Measurements from ENCODE around the gene SLC25A27. TPM values are rescaled to one million over a fixed set of nuclear protein-coding genes. Genes with fewer than 3 reads are reported as not detected.

Gene SLC25A27
- total and polyA plus RNA-seq, 5 donors from 2014 or later: 0.15 to 0.54 TPM; not detected in 3

GRCh38 chr6:46626976-46627375, 25.8 kb upstream of the SLC25A27 start:
- Histone ChIP-seq H3K4me3 (ENCODE audit: low read depth, low read length) (no peak overlapping the region), H3K27ac (ENCODE audit: insufficient read depth, low read length, poor library complexity, severe bottlenecking) (no peak overlapping the region), H3K9me3 (ENCODE audit: control insufficient read depth in 2 of 2, low read length in 2 of 2) (no peaks in the 10 kb centered on the region), H3K4me1 (ENCODE audit: control insufficient read depth, insufficient read depth, low read length, poor library complexity, severe bottlenecking) (no peaks in the 10 kb centered on the region), H3K27me3 (ENCODE audit: control insufficient read depth, insufficient read depth, low read length) (no peaks in the 10 kb centered on the region), H3K36me3 (ENCODE audit: control insufficient read depth, insufficient read depth, low read length) (no peaks in the 10 kb centered on the region)
- H3K4me3 Mint-ChIP-seq: no peak overlapping the region
- H3K36me3 Mint-ChIP-seq: no peaks in the 10 kb centered on the region
- no peak overlapping the region for H3K27ac Mint-ChIP-seq
- peaks cover 0 to 8% (median 3%) of the 10 kb centered on the region in 4 donors for H3K4me1 Mint-ChIP-seq
- H3K9me3 Mint-ChIP-seq: peaks cover 0 to 2% (median 0%) of the 10 kb centered on the region in 7 donors
- peaks cover 6% of the 10 kb centered on the region for H3K27me3 Mint-ChIP-seq
- ATAC-seq (ENCODE audit: low read depth in 2 of 2): no peak
- no peak for DNase-seq

DNA sequence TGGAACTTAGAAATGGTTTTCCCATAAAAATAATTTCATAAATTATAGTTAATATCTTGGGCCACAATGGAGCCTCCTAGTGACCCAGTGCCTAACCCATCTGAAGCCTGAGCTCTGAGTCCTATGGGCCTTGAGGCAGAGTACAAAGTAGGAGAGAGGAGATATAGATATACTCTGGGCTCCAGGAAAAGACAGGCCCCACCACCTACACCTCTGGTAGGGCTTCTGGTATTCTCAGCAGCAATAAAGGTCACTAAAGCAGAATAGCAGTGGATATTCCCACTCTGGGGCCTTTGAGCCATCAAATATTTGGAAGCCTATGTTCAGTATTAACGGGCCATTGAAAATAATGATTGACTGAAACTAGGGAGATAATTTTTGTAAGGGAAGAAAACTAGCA, 24.3 kb upstream of the SLC25A27 start:
- no peak overlapping the region for H3K27ac Mint-ChIP-seq
- H3K4me1 Mint-ChIP-seq: peaks cover 0 to 8% (median 3%) of the 10 kb centered on the region in 4 donors
- ATAC-seq (ENCODE audit: low read depth in 2 of 2) (no peak), DNase-seq (no peak)
- peaks cover 6% of the 10 kb centered on the region for H3K27me3 Mint-ChIP-seq
- Histone ChIP-seq H3K27me3 (ENCODE audit: control insufficient read depth, insufficient read depth, low read length) (no peaks in the 10 kb centered on the region), H3K4me3 (ENCODE audit: low read depth, low read length) (no peak overlapping the region), H3K27ac (ENCODE audit: insufficient read depth, low read length, poor library complexity, severe bottlenecking) (no peak overlapping the region), H3K36me3 (ENCODE audit: control insufficient read depth, insufficient read depth, low read length) (no peaks in the 10 kb centered on the region), H3K9me3 (ENCODE audit: control insufficient read depth in 2 of 2, low read length in 2 of 2) (no peaks in the 10 kb centered on the region), H3K4me1 (ENCODE audit: control insufficient read depth, insufficient read depth, low read length, poor library complexity, severe bottlenecking) (no peaks in the 10 kb centered on the region)
- no peaks in the 10 kb centered on the region for H3K36me3 Mint-ChIP-seq
- H3K9me3 Mint-ChIP-seq: peaks cover 0 to 2% (median 0%) of the 10 kb centered on the region in 7 donors
- no peak overlapping the region for H3K4me3 Mint-ChIP-seq

GRCh38 chr6:46628976-46629375, 23.8 kb upstream of the SLC25A27 start:
- Mint-ChIP-seq H3K4me1 (peaks cover 0 to 8% (median 3%) of the 10 kb centered on the region in 4 donors), H3K27ac (no peak overlapping the region), H3K4me3 (no peak overlapping the region), H3K36me3 (no peaks in the 10 kb centered on the region), H3K9me3 (peaks cover 0 to 2% (median 0%) of the 10 kb centered on the region in 7 donors), H3K27me3 (peaks cover 6% of the 10 kb centered on the region)
- Histone ChIP-seq H3K27me3 (ENCODE audit: control insufficient read depth, insufficient read depth, low read length) (no peaks in the 10 kb centered on the region), H3K9me3 (ENCODE audit: control insufficient read depth in 2 of 2, low read length in 2 of 2) (no peaks in the 10 kb centered on the region), H3K36me3 (ENCODE audit: control insufficient read depth, insufficient read depth, low read length) (no peaks in the 10 kb centered on the region), H3K4me3 (ENCODE audit: low read depth, low read length) (no peak overlapping the region), H3K4me1 (ENCODE audit: control insufficient read depth, insufficient read depth, low read length, poor library complexity, severe bottlenecking) (no peaks in the 10 kb centered on the region), H3K27ac (ENCODE audit: insufficient read depth, low read length, poor library complexity, severe bottlenecking) (no peak overlapping the region)
- ATAC-seq (ENCODE audit: low read depth in 2 of 2): no peak
- no peak for DNase-seq

DNA sequence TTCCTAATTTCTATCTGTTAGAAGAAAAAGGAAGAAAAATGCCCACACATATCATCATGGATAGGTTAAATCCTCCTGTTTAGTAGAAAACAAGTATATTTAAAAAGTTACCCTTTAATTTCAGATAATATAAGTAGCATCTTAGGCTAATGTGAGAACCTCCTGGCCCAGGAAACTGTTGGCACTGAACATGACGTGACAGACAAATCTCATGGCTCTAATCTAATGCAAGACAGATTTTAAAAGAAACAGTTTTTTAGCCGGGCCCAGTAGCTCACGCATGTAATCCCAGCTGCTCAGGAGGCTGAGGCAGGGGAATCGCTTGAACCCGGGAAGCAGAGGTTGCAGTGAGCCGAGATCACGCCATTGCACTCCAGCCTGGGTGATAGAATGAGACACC, 23.1 kb upstream of the SLC25A27 start:
- H3K4me1 ChIP-seq (ENCODE audit: control insufficient read depth, insufficient read depth, low read length, poor library complexity, severe bottlenecking): no peaks in the 10 kb centered on the region
- no peak for ATAC-seq (ENCODE audit: low read depth in 2 of 2)
- no peak overlapping the region for H3K4me3 ChIP-seq (ENCODE audit: low read depth, low read length)
- no peak overlapping the region for H3K27ac ChIP-seq (ENCODE audit: insufficient read depth, low read length, poor library complexity, severe bottlenecking)
- Mint-ChIP-seq H3K27ac (no peak overlapping the region), H3K4me3 (no peak overlapping the region), H3K9me3 (peaks cover 0 to 2% (median 0%) of the 10 kb centered on the region in 7 donors), H3K27me3 (peaks cover 6% of the 10 kb centered on the region), H3K4me1 (peaks cover 0 to 8% (median 3%) of the 10 kb centered on the region in 4 donors), H3K36me3 (no peaks in the 10 kb centered on the region)
- no peaks in the 10 kb centered on the region for H3K36me3 ChIP-seq (ENCODE audit: control insufficient read depth, insufficient read depth, low read length)
- no peaks in the 10 kb centered on the region for H3K9me3 ChIP-seq (ENCODE audit: control insufficient read depth in 2 of 2, low read length in 2 of 2)
- no peak for DNase-seq
- H3K27me3 ChIP-seq (ENCODE audit: control insufficient read depth, insufficient read depth, low read length): no peaks in the 10 kb centered on the region

DNA sequence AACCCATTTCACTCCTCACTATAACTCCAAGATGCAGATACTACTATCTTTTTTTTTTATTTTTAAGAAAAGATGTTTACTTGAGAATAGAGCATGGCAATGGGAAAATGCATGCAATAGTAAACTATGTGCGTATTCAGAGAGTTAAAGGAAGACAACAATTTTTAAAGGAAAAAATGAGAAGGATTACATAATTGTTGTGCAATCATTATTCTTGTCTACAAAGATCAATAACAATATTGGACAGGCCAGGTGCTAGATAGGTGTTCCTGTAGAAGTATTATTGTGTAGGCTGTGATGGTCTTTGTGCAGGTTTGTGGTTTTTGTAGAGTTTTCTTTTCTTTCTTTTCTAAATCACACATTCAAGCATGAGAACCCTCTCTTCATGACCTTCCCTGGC, 20.7 kb upstream of the SLC25A27 start:
- Mint-ChIP-seq H3K27me3 (peaks cover 6% of the 10 kb centered on the region), H3K4me1 (no peaks in the 10 kb centered on the region), H3K4me3 (no peak overlapping the region), H3K27ac (no peak overlapping the region), H3K36me3 (no peaks in the 10 kb centered on the region), H3K9me3 (no peaks in the 10 kb centered on the region)
- H3K27ac ChIP-seq (ENCODE audit: insufficient read depth, low read length, poor library complexity, severe bottlenecking): no peak overlapping the region
- no peaks in the 10 kb centered on the region for H3K27me3 ChIP-seq (ENCODE audit: control insufficient read depth, insufficient read depth, low read length)
- ATAC-seq (ENCODE audit: low read depth in 2 of 2) (no peak), DNase-seq (no peak)
- H3K4me3 ChIP-seq (ENCODE audit: low read depth, low read length): no peak overlapping the region
- no peaks in the 10 kb centered on the region for H3K36me3 ChIP-seq (ENCODE audit: control insufficient read depth, insufficient read depth, low read length)
- no peaks in the 10 kb centered on the region for H3K9me3 ChIP-seq (ENCODE audit: control insufficient read depth in 2 of 2, low read length in 2 of 2)
- H3K4me1 ChIP-seq (ENCODE audit: control insufficient read depth, insufficient read depth, low read length, poor library complexity, severe bottlenecking): no peaks in the 10 kb centered on the region

DNA sequence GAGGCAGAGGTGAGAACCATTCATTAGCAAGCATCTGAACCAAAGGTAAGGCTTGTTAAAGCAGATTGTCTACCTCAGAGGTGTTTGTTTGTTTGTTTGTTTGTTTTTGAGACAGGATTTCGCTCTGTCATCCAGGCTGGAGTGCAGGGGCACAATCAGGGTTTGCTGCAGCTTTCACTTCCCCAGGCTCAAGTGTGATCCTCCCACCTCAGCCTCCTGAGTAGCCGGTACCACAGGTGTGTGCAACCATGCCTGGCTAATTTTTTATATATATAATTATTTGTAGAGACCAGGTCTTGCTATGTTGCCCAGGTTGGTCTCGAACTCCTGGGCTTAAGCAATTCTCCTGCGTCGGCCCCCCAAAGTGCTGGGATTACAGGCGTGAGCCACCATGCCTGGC, 17.3 kb upstream of the SLC25A27 start:
- no peak overlapping the region for H3K27ac ChIP-seq (ENCODE audit: insufficient read depth, low read length, poor library complexity, severe bottlenecking)

DNA sequence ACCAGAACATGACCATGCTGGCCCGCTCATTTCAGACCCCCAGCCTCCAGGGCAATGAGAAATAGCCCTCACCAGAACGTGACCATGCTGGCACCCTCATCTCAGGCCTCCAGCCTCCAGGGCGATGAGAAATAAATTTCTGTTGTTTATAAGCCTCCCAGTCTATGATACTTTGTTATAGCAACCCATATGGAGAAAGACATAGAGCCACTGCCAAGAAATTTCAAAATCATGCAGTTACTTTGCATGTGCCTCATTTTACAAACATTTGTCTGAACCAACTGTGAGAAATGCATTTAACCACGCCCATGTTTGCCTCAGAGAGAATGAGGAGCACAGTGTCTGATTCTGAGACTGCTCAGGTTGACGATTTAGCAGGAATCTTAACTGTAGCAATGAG, 15.6 kb upstream of the SLC25A27 start:
- Histone ChIP-seq H3K27me3 (ENCODE audit: control insufficient read depth, insufficient read depth, low read length) (no peaks in the 10 kb centered on the region), H3K4me1 (ENCODE audit: control insufficient read depth, insufficient read depth, low read length, poor library complexity, severe bottlenecking) (no peaks in the 10 kb centered on the region), H3K27ac (ENCODE audit: insufficient read depth, low read length, poor library complexity, severe bottlenecking) (no peak overlapping the region), H3K36me3 (ENCODE audit: control insufficient read depth, insufficient read depth, low read length) (no peaks in the 10 kb centered on the region), H3K9me3 (ENCODE audit: control insufficient read depth in 2 of 2, low read length in 2 of 2) (no peaks in the 10 kb centered on the region), H3K4me3 (ENCODE audit: low read depth, low read length) (no peak overlapping the region)
- ATAC-seq (ENCODE audit: low read depth in 2 of 2) (no peak), DNase-seq (no peak)
- H3K27me3 Mint-ChIP-seq: no peaks in the 10 kb centered on the region
- no peaks in the 10 kb centered on the region for H3K36me3 Mint-ChIP-seq
- no peaks in the 10 kb centered on the region for H3K9me3 Mint-ChIP-seq
- H3K4me3 Mint-ChIP-seq: no peak overlapping the region
- H3K4me1 Mint-ChIP-seq: no peaks in the 10 kb centered on the region
- no peak overlapping the region for H3K27ac Mint-ChIP-seq

More for the DNA sequence above, 17.3 kb upstream of the SLC25A27 start:
- Mint-ChIP-seq H3K27ac (no peak overlapping the region), H3K36me3 (no peaks in the 10 kb centered on the region), H3K4me3 (no peak overlapping the region), H3K9me3 (no peaks in the 10 kb centered on the region), H3K27me3 (no peaks in the 10 kb centered on the region), H3K4me1 (no peaks in the 10 kb centered on the region)
- Histone ChIP-seq H3K4me3 (ENCODE audit: low read depth, low read length) (no peak overlapping the region), H3K4me1 (ENCODE audit: control insufficient read depth, insufficient read depth, low read length, poor library complexity, severe bottlenecking) (no peaks in the 10 kb centered on the region), H3K27me3 (ENCODE audit: control insufficient read depth, insufficient read depth, low read length) (no peaks in the 10 kb centered on the region), H3K36me3 (ENCODE audit: control insufficient read depth, insufficient read depth, low read length) (no peaks in the 10 kb centered on the region), H3K9me3 (ENCODE audit: control insufficient read depth in 2 of 2, low read length in 2 of 2) (no peaks in the 10 kb centered on the region)
- DNase-seq (no peak), ATAC-seq (ENCODE audit: low read depth in 2 of 2) (no peak)

GRCh38 chr6:46637933-46638332, 14.8 kb upstream of the SLC25A27 start:
- peaks cover 0 to 2% (median 0%) of the 10 kb centered on the region in 7 donors for H3K9me3 Mint-ChIP-seq
- H3K4me1 Mint-ChIP-seq: no peaks in the 10 kb centered on the region
- no peaks in the 10 kb centered on the region for H3K4me1 ChIP-seq (ENCODE audit: control insufficient read depth, insufficient read depth, low read length, poor library complexity, severe bottlenecking)
- no peaks in the 10 kb centered on the region for H3K36me3 Mint-ChIP-seq
- no peaks in the 10 kb centered on the region for H3K27me3 ChIP-seq (ENCODE audit: control insufficient read depth, insufficient read depth, low read length)
- no peak overlapping the region for H3K27ac Mint-ChIP-seq
- no peaks in the 10 kb centered on the region for H3K27me3 Mint-ChIP-seq
- no peak for DNase-seq
- no peaks in the 10 kb centered on the region for H3K36me3 ChIP-seq (ENCODE audit: control insufficient read depth, insufficient read depth, low read length)
- H3K4me3 ChIP-seq (ENCODE audit: low read depth, low read length): no peak overlapping the region
- H3K9me3 ChIP-seq (ENCODE audit: control insufficient read depth in 2 of 2, low read length in 2 of 2): no peaks in the 10 kb centered on the region
- no peak overlapping the region for H3K4me3 Mint-ChIP-seq
- ATAC-seq (ENCODE audit: low read depth in 2 of 2): no peak
- no peak overlapping the region for H3K27ac ChIP-seq (ENCODE audit: insufficient read depth, low read length, poor library complexity, severe bottlenecking)
